Esophagus mucosa (tissue), 1 donor: ENCODE measurements around the gene DPYSL4. TPM values are rescaled to one million over a fixed set of nuclear protein-coding genes. Genes with fewer than 3 reads are reported as not detected.

Experiments
- ATAC-seq: fragments of 200-7000 bp; cut with Tn5 transposase; one replicate; pipeline ENCODE4 v1.9.1; 2020
- total RNA-seq: library from RNA; stranded (reverse); gene quantifications from one replicate; pipeline ENCODE4 v1.2.4, GENCODE V29; 2023
- donor health status: DM: yes; HTN: yes; CAD: no.

The DPYSL4 gene
- total RNA-seq, 1 donor from 2014 or later: 1.6 TPM

GRCh38 chr10:132247943-132248342, 61.2 kb downstream of the DPYSL4 start:
- no peak for ATAC-seq

- ATAC-seq: peak; percentile 78
Measured at GRCh38 chr10:132248455-132249225, 61.9 kb downstream of the DPYSL4 start.

- no peak for ATAC-seq
Measured at GRCh38 chr10:132249226-132249724, 62.5 kb downstream of the DPYSL4 start.

- no peak for ATAC-seq
Measured at GRCh38 chr10:132249824-132250375, 63.2 kb downstream of the DPYSL4 start.

- ATAC-seq: no peak
Measured at GRCh38 chr10:132250481-132251475, 64.0 kb downstream of the DPYSL4 start.

GRCh38 chr10:132251928-132252327, 65.2 kb downstream of the DPYSL4 start:
- no peak for ATAC-seq

- ATAC-seq: no peak
Measured at GRCh38 chr10:132252412-132252811, 65.7 kb downstream of the DPYSL4 start.

- no peak for ATAC-seq
Measured at GRCh38 chr10:132253092-132253687, 66.4 kb downstream of the DPYSL4 start.

- ATAC-seq: no peak
Measured at GRCh38 chr10:132254841-132255240, 68.1 kb downstream of the DPYSL4 start.

Other genes with a start within 250 kb of the DPYSL4 start
- 30.0 TPM for gene BNIP3, start 205.0 kb upstream of the DPYSL4 start, total RNA-seq
- 0.04 TPM for gene JAKMIP3, start 121.0 kb upstream of the DPYSL4 start, total RNA-seq
- 7.1 TPM for gene STK32C, start 121.0 kb downstream of the DPYSL4 start, total RNA-seq
- 3.9 TPM for gene LRRC27, start 145.2 kb downstream of the DPYSL4 start, total RNA-seq
- 14.6 TPM for gene PWWP2B, start 210.3 kb downstream of the DPYSL4 start, total RNA-seq